WI38 (cell line): ENCODE results near the gene CTRB2.
"Not testable (repeated sequence)": the region's sequence is repeated elsewhere in the genome, so short reads cannot be mapped to it uniquely, and the experiment has no call there.

Experiments
- H3K4me3 ChIP-seq: 2 replicates; pipeline ENCODE4 v1.5.1; 2011; ENCODE audit warnings: low read depth, mild to moderate bottlenecking, control low read depth, low read length
- CTCF ChIP-seq: IDR thresholded peaks from 2 replicates; pipeline ENCODE4 v1.5.1; 2012; ENCODE audit warnings: low read depth, mild to moderate bottlenecking, control low read depth, low read length

The CTRB2 gene

GRCh38 chr16:75209944-75210343, 3.0 kb upstream of the CTRB2 start:
- TF ChIP-seq CTCF = no peak
- H3K4me3 ChIP-seq = no peak overlapping the region

DNA sequence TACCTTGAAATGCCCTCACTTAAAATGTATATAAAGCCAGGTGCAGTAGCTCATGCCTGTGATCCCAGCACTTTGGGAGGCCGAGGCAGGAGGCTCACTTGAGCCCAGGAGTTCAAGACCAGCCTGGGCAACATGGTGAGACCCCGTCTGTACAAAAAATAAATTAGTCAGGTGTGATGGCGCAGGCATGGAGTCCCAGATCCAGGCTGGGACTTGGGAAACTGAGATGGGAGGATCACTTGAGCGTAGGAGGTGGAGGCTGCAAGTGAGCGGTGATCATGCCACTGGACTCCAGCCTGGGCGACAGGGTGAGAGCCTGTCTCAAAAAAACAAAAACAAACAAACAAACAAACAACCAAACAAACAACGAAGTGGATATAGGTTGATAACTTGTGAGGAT, 2.6 kb upstream of the CTRB2 start:
- H3K4me3 ChIP-seq = not testable (repeated sequence)

DNA sequence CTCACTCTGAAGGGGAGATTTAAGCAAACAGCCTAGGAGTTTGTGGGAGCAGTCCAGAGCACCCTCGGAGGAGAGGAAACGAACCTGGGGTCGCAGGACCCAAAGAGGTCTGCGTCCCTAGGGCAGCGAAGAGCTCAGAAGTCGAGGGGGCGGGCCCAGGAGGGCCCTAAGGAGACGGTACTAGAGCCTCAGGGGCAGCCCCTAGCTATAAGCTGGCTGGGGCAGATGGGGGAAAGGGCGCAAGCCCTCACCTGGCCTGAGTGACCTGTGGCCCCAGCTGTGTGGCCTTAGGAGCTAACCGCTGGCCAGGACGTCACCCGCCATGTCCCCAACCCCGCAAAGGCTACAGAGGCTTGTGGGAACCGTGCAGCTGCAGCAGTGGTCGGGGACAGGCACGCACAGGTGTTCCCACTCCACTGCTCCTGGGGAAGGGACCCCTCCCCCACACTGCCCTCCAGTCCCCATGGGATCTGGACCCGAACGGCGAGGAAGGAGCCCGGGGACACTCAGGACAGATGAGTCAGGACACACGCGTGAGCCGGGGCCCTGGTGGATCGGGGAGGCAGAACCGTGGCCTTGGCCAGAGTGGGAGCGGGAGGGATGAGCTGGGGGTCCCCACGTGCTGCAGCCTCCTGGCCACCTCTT, 2.0 kb upstream of the CTRB2 start:
- no peak overlapping the region for H3K4me3 ChIP-seq
- no peak for TF ChIP-seq CTCF

- H3K4me3 ChIP-seq = no peak overlapping the region
These were observed 1.4 kb upstream of the CTRB2 start for GRCh38 chr16:75208242-75208825.

DNA sequence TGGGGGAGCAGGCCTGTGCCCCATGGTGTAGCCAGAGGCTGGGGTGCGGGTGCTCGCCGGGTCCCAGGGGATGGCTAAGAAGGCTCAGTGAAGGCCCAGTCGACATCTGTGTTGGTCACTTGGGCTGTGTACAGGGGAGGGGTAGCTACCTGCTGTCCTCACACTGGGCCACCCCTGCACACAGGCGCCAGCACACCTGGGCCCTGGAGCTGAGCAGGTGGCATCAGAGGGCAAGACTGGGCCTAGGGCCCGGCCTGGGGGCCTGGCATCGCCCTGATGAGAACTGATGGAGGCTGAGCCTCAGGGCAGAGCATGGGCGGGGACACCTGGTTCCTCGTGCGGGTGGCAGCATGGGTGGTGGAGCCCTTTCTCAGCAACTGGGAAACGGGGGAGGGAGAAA, 870 bp upstream of the CTRB2 start:
- no peak for TF ChIP-seq CTCF
- H3K4me3 ChIP-seq = no peak overlapping the region

More at GRCh38 chr16:75208242-75208825, 1.4 kb upstream of the CTRB2 start:
- no peak for TF ChIP-seq CTCF

DNA sequence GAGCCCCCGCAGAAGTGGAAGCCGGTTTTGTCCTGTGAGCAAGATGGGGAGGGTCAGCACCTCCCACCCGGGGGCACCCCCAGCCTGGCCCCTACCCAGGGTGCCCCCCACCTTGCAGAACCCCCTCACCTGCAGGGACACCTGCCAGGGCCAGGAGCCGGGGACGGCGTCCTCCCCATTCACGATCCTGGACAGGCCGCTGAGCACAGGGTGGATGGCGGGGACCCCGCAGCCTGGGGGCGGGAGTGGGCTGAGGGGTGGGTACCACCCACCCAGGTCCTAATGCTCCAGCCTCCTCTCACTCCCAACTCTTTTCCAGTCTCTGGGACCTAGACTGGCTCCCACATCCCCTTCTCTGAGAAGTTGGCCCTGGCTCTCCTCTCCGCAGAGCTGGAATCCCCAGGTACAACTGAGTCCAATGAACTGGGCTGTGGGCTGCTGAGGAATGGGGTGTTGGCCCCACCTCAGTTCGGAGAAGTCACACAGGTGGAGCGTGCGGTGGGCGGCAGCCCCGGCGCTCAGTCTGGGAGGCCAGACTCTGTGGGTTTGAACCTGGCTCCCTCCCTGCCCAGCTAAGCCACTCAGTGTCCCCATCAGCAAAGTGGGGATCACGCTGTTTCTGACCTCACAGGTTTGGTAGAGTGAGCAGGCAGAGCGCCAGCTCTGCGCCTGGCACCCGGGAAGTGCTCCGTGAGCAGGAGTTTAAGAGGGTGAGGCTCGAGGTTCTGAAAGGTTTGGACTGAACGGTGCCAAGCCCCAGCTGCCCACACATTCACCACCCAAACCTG, 806 bp downstream of the CTRB2 start:
- not testable (repeated sequence) for H3K4me3 ChIP-seq

DNA sequence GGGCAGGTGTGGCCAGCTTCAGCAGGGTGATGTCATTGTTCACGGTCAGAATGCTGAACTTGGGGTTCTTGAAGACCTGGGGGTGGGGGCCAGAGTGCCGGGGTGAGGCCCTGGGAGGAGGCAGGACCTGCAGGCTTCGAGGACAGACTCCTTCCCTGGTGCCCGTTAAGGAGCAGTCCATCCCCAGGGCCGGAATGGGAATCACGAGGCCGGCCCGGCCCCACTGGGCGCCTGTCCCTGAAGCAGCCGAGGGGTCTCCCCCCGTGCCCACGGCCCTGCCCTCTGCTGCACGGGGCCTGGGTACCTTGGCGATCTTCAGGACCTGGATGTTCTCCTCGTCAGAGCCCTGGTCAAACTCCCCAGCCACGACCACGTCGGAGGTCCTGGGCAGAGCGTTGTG, 1.5 kb downstream of the CTRB2 start:
- not testable (repeated sequence) for H3K4me3 ChIP-seq

DNA sequence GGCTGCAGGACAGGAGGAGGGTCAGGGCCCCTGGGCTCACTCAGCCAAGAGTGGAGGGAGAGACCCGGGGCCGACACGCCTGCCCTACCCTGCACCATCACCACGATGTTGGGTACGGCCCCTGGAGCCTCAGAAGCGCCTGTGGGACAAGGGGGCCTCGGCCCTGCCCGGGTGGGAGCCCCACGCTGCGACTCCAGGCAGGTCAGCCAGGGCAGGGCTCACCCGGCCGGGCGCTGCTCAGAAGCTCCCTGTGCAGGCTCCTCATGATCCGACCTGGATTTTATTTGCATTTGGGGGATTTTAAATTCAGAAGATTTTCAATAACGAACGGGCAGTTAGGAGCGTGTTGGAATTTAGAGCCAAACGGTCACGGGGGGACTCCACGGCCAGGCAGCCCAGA, 2.1 kb downstream of the CTRB2 start:
- H3K4me3 ChIP-seq = not testable (repeated sequence)

DNA sequence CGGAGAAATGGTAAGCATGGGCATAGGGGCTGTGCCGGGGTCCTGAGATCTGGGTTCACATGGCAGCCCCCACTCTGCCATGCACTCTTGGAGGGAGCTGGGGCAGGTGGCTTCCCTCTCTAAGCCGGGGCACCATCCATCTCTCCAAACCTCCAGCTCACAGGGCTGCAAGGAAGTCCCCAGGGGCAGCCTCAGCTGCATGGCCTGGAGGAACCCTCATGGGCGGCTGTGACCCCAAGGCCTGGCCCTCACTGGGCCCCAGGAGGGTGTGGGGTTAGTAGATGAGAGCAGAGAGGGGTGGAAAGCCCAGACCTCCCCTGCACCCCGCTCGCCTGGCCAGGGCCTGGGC, 2.6 kb downstream of the CTRB2 start:
- no peak for TF ChIP-seq CTCF
- H3K4me3 ChIP-seq = no peak overlapping the region
